Heart left ventricle (tissue), 16 donors: Measurements from ENCODE around the gene SCG3. TPM values are rescaled to one million over a fixed set of nuclear protein-coding genes. Genes with fewer than 3 reads are reported as not detected.

Source experiments
- ATAC-seq, 4 donors: fragments of 200-7000 bp; cut with Tn5 transposase; one replicate each; pipeline ENCODE4 v1.9.1; 2020 to 2022; ENCODE audit warnings: moderate library complexity in 4 of 4, mild to moderate bottlenecking in 3 of 4, moderate number of reproducible peaks in 1 of 4
- DNase-seq, 5 donors: peaks; one replicate each; pipeline ENCODE4 v3.0.0-alpha.2; 2020
- H3K27ac ChIP-seq, 12 donors: fragments of 200-600 bp; sonication (generic) in 4 of 12; one replicate each; pipeline versions ENCODE4 v1.5.0 to v1.8.0; 2016 to 2022; ENCODE audit warnings: mild to moderate bottlenecking in 2 of 12
- H3K27me3 ChIP-seq, 9 donors: fragments of 200-600 bp; sonication (generic) in 2 of 9; one replicate each; pipeline versions ENCODE4 v1.5.1 to v1.8.0; 2016 to 2022; ENCODE audit warnings: mild to moderate bottlenecking in 3 of 9
- H3K36me3 ChIP-seq, 9 donors: fragments of 200-600 bp; sonication (generic) in 2 of 9; one replicate each; pipeline versions ENCODE4 v1.5.0 to v1.8.0; 2018 to 2022; ENCODE audit warnings: mild to moderate bottlenecking in 2 of 9
- H3K4me1 ChIP-seq, 12 donors: fragments of 200-600 bp; sonication (generic) in 4 of 12; one replicate each; pipeline versions ENCODE4 v1.5.0 to v1.8.0; 2016 to 2022; ENCODE audit warnings: mild to moderate bottlenecking in 3 of 12
- H3K4me3 ChIP-seq, 12 donors: fragments of 200-600 bp; sonication (generic) in 4 of 12; one replicate each; pipeline versions ENCODE4 v1.5.0 to v1.8.0; 2017 to 2022; ENCODE audit warnings: mild to moderate bottlenecking in 9 of 12, moderate library complexity in 4 of 12
- H3K9me3 ChIP-seq, 12 donors: fragments of 200-600 bp; sonication (generic) in 4 of 12; one replicate each; pipeline versions ENCODE4 v1.5.0 to v1.8.0; 2016 to 2022; ENCODE audit warnings: mild to moderate bottlenecking in 1 of 12
- POLR2A ChIP-seq, 2 donors: fragments of 450-650 bp; IDR thresholded peaks; one replicate each; pipeline ENCODE4 v1.6.1; 2017; ENCODE audit warnings: antibody characterized with exemption in 2 of 2, mild to moderate bottlenecking in 2 of 2, moderate library complexity in 2 of 2
- WGBS, 4 donors: extraction: QIAGEN DNeasy Blood & Tissue Kit in 2 of 4; methylation state at CpG; one replicate each; pipeline versions ENCODE4 v1.1.5 to v1.1.7; 2013 to 2018; 5-methylcytosine and 5-hydroxymethylcytosine counted together
- intact Hi-C, 10 donors: fragments of 100-400 bp; cut with DNase I; formaldehyde crosslinking; loops; one replicate each; pipeline versions ENCODE4 v1.11.1 to v1.14.2; 2022
- polyA plus RNA-seq, 2 donors: library from polyadenylated mRNA; stranded (reverse); fragments of 200-250 nt; gene quantifications; one replicate each; pipeline ENCODE4 v1.2.3, GENCODE V29; 2013
- total RNA-seq, 9 donors: library from RNA; depleted of rRNA in 2 of 9; stranded (reverse); fragments of >200 nt in 2 of 9; fragmentation: NEBNext Ultra II Directional in 3 of 9; extraction: Animal tissue kit (Norgen Biotek cat#: 25700) in 3 of 9; gene quantifications; one replicate each; pipeline versions ENCODE4 v1.1.0 to v1.2.4, GENCODE V29; 2016 to 2023
- TF ChIP-seq, protein P1 (sequence below), 12 donors: fragments of 200-600 bp; sonication (generic) in 4 of 12; IDR thresholded peaks; one replicate each; pipeline versions ENCODE4 v1.5.0 to v1.8.0; 2018 to 2022; ENCODE audit warnings: antibody characterized with exemption in 12 of 12, mild to moderate bottlenecking in 5 of 12
- donor health status: ischemic (EF 13 %, LVEDD 7.1; RV severe dilation, severe dysfunction).
- donor health status: healthy with polysubstance abuse.
- donor health status: DM: no; HTN: yes; CAD: no.
- donor health status: DM: no; HTN: no; CAD: no.
- donor health status: ischemic (EF 25% LVEDD 6.9; RV normal size, moderate dysfunction).
- donor health status: ischemic (EF 25% LVEDD 5.7; RV mildly dilated, moderate dysfunction).
- donor health status: healthy.
- donor health status: DM: yes; HTN: yes; CAD: no.
- donor health status: ischemic (EF 35%, LVEDD 5.7; RV mildly dilated, moderate dysfunction).
- donor health status: nonischemic (EF 11% LVEDD 7.7; RV severe dilation, severe dysfunction).
- donor health status: DM: yes; HTN: yes; CAD: no.
- donor health status: PGD.
- donor health status: ischemic (EF 29% LVEDD 5.4; RV normal size, mild dysfunction).
- donor health status: nonischemic (EF 23%, LVEDD 6.1; RV moderate dilation, normal function).

Gene SCG3
- total and polyA plus RNA-seq, 11 donors, result 0.04 to 0.11 (median 0.10) TPM; not detected in 8

DNA sequence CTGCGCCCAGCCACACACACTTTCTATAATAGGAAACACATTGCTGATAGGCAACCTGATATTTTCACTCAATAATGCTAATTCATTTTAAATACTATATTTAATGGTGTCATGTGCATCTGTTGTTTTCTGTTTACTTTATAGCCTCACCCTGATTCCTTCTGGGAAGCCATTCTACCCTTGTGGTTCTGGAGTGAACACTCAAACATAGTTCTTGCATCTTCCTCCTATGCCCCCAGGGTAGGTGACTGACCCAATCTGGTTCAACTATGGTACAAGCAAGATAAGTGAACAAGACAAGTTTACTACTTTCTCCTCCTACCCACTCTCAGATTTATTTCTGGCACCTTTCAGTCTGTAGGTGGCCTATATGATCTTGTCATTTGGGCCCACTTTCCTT is 4.3 kb upstream of the SCG3 start:
- intact Hi-C loops, result no loop called here

GRCh38 chr15:51677452-51677851 is 3.9 kb upstream of the SCG3 start:
- intact Hi-C loops, result no loop called here
- TF ChIP-seq POLR2A (IDR thresholded peaks at IDR 0.05), result no peak
- TF ChIP-seq, protein P1, sequence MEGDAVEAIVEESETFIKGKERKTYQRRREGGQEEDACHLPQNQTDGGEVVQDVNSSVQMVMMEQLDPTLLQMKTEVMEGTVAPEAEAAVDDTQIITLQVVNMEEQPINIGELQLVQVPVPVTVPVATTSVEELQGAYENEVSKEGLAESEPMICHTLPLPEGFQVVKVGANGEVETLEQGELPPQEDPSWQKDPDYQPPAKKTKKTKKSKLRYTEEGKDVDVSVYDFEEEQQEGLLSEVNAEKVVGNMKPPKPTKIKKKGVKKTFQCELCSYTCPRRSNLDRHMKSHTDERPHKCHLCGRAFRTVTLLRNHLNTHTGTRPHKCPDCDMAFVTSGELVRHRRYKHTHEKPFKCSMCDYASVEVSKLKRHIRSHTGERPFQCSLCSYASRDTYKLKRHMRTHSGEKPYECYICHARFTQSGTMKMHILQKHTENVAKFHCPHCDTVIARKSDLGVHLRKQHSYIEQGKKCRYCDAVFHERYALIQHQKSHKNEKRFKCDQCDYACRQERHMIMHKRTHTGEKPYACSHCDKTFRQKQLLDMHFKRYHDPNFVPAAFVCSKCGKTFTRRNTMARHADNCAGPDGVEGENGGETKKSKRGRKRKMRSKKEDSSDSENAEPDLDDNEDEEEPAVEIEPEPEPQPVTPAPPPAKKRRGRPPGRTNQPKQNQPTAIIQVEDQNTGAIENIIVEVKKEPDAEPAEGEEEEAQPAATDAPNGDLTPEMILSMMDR (IDR thresholded peaks at IDR 0.05), result no peak
- no peaks in the 10 kb centered on the region for H3K36me3 ChIP-seq
- no peak for ATAC-seq
- WGBS, 4 donors, result 67 to 80% (median 68%) methylated on average over 2 of the region's 2 CpGs
- peaks cover 0 to 10% (median 0%) of the 10 kb centered on the region in 12 donors for H3K4me1 ChIP-seq
- H3K27ac ChIP-seq, result no peak overlapping the region
- peaks cover 0 to 13% (median 0%) of the 10 kb centered on the region in 9 donors for H3K27me3 ChIP-seq
- DNase-seq, result no peak
- H3K9me3 ChIP-seq, result no peaks in the 10 kb centered on the region
- H3K4me3 ChIP-seq, result no peak overlapping the region

More for the DNA sequence above, 4.3 kb upstream of the SCG3 start:
- H3K27ac ChIP-seq, result no peak overlapping the region
- H3K4me3 ChIP-seq, result no peak overlapping the region
- TF ChIP-seq, protein P1 (IDR thresholded peaks at IDR 0.05), result no peak
- TF ChIP-seq POLR2A (IDR thresholded peaks at IDR 0.05), result no peak
- DNase-seq (no peak), ATAC-seq (no peak)
- H3K4me1 ChIP-seq, result peaks cover 0 to 10% (median 0%) of the 10 kb centered on the region in 12 donors
- no peaks in the 10 kb centered on the region for H3K36me3 ChIP-seq
- H3K9me3 ChIP-seq, result no peaks in the 10 kb centered on the region
- peaks cover 0 to 12% (median 0%) of the 10 kb centered on the region in 9 donors for H3K27me3 ChIP-seq
- 96 to 100% (median 97%) methylated on average over 1 of the region's 1 CpG for WGBS, 4 donors

GRCh38 chr15:51678096-51678495 is 3.2 kb upstream of the SCG3 start:
- no peak overlapping the region for H3K4me3 ChIP-seq
- H3K27me3 ChIP-seq, result peaks cover 0 to 19% (median 0%) of the 10 kb centered on the region in 9 donors
- peaks cover 0 to 10% (median 0%) of the 10 kb centered on the region in 12 donors for H3K4me1 ChIP-seq
- WGBS, 4 donors, result 50 to 65% (median 59%) methylated on average over 2 of the region's 2 CpGs
- no peaks in the 10 kb centered on the region for H3K9me3 ChIP-seq
- no peaks in the 10 kb centered on the region for H3K36me3 ChIP-seq
- DNase-seq (no peak), ATAC-seq (no peak)
- intact Hi-C loops, result no loop called here
- no peak for TF ChIP-seq POLR2A (IDR thresholded peaks at IDR 0.05)
- TF ChIP-seq, protein P1 (IDR thresholded peaks at IDR 0.05), result no peak
- no peak overlapping the region for H3K27ac ChIP-seq

DNA sequence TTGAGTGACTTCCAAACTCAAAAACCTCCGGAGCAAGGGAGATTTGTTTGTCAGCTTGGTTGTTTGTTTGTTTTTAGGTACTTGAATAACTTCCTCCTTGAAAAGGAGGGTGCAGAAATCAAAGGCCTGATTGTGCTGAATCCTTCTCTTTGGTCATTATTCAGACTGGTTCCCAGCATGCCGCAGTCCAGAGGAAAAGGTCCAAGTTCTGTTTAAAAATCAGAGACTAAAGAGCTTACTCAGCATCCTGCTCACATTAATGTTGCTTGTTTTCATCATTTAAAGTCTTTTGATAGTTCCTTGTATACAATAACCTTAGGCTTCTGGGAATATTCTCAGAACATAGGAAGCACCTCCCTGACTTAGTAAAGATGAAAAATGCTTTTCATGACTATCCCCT is 982 bp upstream of the SCG3 start:
- intact Hi-C loops, result loop anchor here in 1 of 10 donors (10.0 kb wide), 1 partner anchor 74 kb away; the partner anchor contains the start of gene TMOD2
- ATAC-seq (no peak), DNase-seq (no peak)
- Histone ChIP-seq H3K27ac (no peak overlapping the region), H3K4me3 (no peak overlapping the region), H3K27me3 (peaks cover 0 to 38% (median 0%) of the 10 kb centered on the region in 9 donors), H3K9me3 (no peaks in the 10 kb centered on the region), H3K36me3 (no peaks in the 10 kb centered on the region), H3K4me1 (peaks cover 0 to 10% (median 0%) of the 10 kb centered on the region in 12 donors)
- TF ChIP-seq, protein P1 (IDR thresholded peaks at IDR 0.05), result no peak
- TF ChIP-seq POLR2A (IDR thresholded peaks at IDR 0.05), result no peak
- WGBS, 4 donors, result 43 to 54% (median 45%) methylated on average over 2 of the region's 2 CpGs
